HepG2 (cell line): ENCODE measurements around the gene DCP2. TPM values are rescaled to one million over a fixed set of nuclear protein-coding genes. Genes with fewer than 3 reads are reported as not detected.

Experiments
- ATAC-seq: fragments of 200-7000 bp; cut with Tn5 transposase; 3 replicates; pipeline ENCODE4 v1.9.1; 2020; ENCODE audit warnings: mild to moderate bottlenecking, moderate library complexity
- BruUV-seq: library from RNA; stranded (reverse); fragments of 400-500 nt; replicated peaks from 2 replicates; lab custom pipeline; 2021; lab: Mats Ljungman, UMichigan
- CTCF ChIA-PET: fragments of 300-600 bp; formaldehyde crosslinking; extraction: SDS; loops from one replicate; lab custom pipeline; 2021; ENCODE audit warnings: low total read pairs, inconsistent platforms, low intra/inter-chr PET ratio; lab: Yijun Ruan, JAX
- POLR2A ChIA-PET: fragments of 350-600 bp; sonication (Branson Sonifier 250); formaldehyde crosslinking; loops from one replicate; lab custom pipeline; 2020; ENCODE audit warnings: antibody characterized with exemption, inconsistent platforms; lab: Yijun Ruan, JAX
- DNase-seq: peaks from one replicate; pipeline ENCODE4 v3.0.0-alpha.2; 2015; ENCODE audit warnings: low spot score
- FAIRE-seq: peaks from 3 replicates; lab custom pipeline; 2011; peaks lifted over from hg19 to GRCh38; lab: Jason Lieb, UNC
- H2AFZ ChIP-seq: one replicate; pipeline ENCODE4 v1.6.1; 2011; ENCODE audit warnings: low read length, inconsistent platforms
- H3K27ac ChIP-seq: fragments of 300-600 bp; 3 replicates; pipeline ENCODE4 v1.8.0; 2011; ENCODE audit warnings: mixed run types, mild to moderate bottlenecking, mixed read lengths, low read length, inconsistent platforms; ENCODE audit not compliant: insufficient read depth; ENCODE audit errors: extremely low read length
- H3K27me3 ChIP-seq, 2 experiments: fragments of 200-600 bp in 1 of 2; 2 replicates in 1 of 2; 3 replicates in 1 of 2; pipeline versions ENCODE4 v1.6.0 to v1.8.0; 2011; ENCODE audit warnings: low read length in 2 of 2, mild to moderate bottlenecking in 2 of 2, moderate library complexity in 2 of 2, inconsistent platforms in 1 of 2; ENCODE audit not compliant: insufficient read depth in 2 of 2, control insufficient read depth in 1 of 2
- H3K36me3 ChIP-seq, 2 experiments: fragments of 200-600 bp in 1 of 2; replicated peaks in 1 of 2; 2 replicates in 1 of 2; 3 replicates in 1 of 2; pipeline versions ENCODE4 v1.5.1 to v1.8.0; 2011; ENCODE audit warnings: low read length in 2 of 2, inconsistent platforms in 1 of 2; ENCODE audit not compliant: insufficient read depth in 2 of 2, control insufficient read depth in 1 of 2
- H3K4me1 ChIP-seq: 2 replicates; pipeline ENCODE4 v1.5.1; 2012; ENCODE audit warnings: low read length, inconsistent platforms; ENCODE audit not compliant: insufficient read depth
- H3K4me2 ChIP-seq: 2 replicates; pipeline ENCODE4 v1.6.0; 2011; ENCODE audit warnings: low read depth, low read length, inconsistent platforms
- H3K4me3 ChIP-seq, 3 experiments: fragments of 200-600 bp in 1 of 3; sonication (generic), shearing (Covaris generic) in 1 of 3; replicated peaks in 1 of 3; 2 replicates each; pipeline ENCODE4 v1.5.1; 2011 to 2016; ENCODE audit warnings: low read length in 3 of 3, inconsistent platforms in 2 of 3, low read depth in 2 of 3, mild to moderate bottlenecking in 2 of 3, control low read depth in 1 of 3, mixed read lengths in 1 of 3; ENCODE audit not compliant: insufficient read depth in 1 of 3
- H3K79me2 ChIP-seq: one replicate; pipeline ENCODE4 v1.6.1; 2011; ENCODE audit warnings: low read length, inconsistent platforms; ENCODE audit not compliant: insufficient read depth
- H3K9ac ChIP-seq: 2 replicates; pipeline ENCODE4 v1.6.0; 2011; ENCODE audit warnings: mild to moderate bottlenecking, low read depth, low read length, inconsistent platforms; ENCODE audit not compliant: insufficient read depth
- H3K9me3 ChIP-seq: 2 replicates; pipeline ENCODE4 v1.5.1; 2012; ENCODE audit warnings: mild to moderate bottlenecking, low read length
- H4K20me1 ChIP-seq: 2 replicates; pipeline ENCODE4 v1.6.0; 2011; ENCODE audit warnings: inconsistent platforms, mild to moderate bottlenecking, low read length, moderate library complexity; ENCODE audit not compliant: insufficient read depth
- CENPT ChIP-seq: sonication (generic); formaldehyde crosslinking; IDR thresholded peaks from 2 replicates; pipeline ENCODE4 v1.8.0; 2022; ENCODE audit warnings: low read depth, mild to moderate bottlenecking, moderate library complexity, missing genetic modification reagents
- ONECUT2 ChIP-seq: sonication (generic); formaldehyde crosslinking; IDR thresholded peaks from 2 replicates; pipeline ENCODE4 v1.4.0; 2020; ENCODE audit warnings: missing genetic modification reagents
- XBP1 ChIP-seq: sonication (generic); formaldehyde crosslinking; IDR thresholded peaks from 2 replicates; pipeline ENCODE4 v1.5.0; 2020; ENCODE audit warnings: missing genetic modification reagents
- ZMYM3 ChIP-seq: sonication (generic); formaldehyde crosslinking; IDR thresholded peaks from 2 replicates; pipeline ENCODE4 v1.5.1; 2020; ENCODE audit warnings: mild to moderate bottlenecking, missing genetic modification reagents
- ZNF761 ChIP-seq: sonication (generic); formaldehyde crosslinking; conservative IDR thresholded peaks from 2 replicates; pipeline ENCODE4 v1.4.0; 2020; ENCODE audit warnings: mild to moderate bottlenecking, missing genetic modification reagents
- ZNF792 ChIP-seq: IDR thresholded peaks from 2 replicates; pipeline ENCODE4 v1.6.1; 2016
- WGBS: methylation state at CpG from one replicate; pipeline ENCODE4 v1.1.6; 2017; ENCODE audit warnings: low lambda C conversion rate; 5-methylcytosine and 5-hydroxymethylcytosine counted together
- in situ Hi-C: cut with HindIII; loops from 2 replicates; pipeline ENCODE4 v1.10.0; 2017; ENCODE audit warnings: low pct_unique_long_range_greater_than_20kb; ENCODE audit not compliant: extremely low pct_ligation_motif_present
- intact Hi-C: fragments of 100-400 bp; cut with micrococcal nuclease; formaldehyde crosslinking; loops from one replicate; pipeline ENCODE4 v1.10.0; 2022; ENCODE audit not compliant: unreplicated experiment
- polyA plus RNA-seq, 8 experiments: library from polyadenylated mRNA; depleted of rRNA in 3 of 8; stranded (reverse) in 7 of 8; unstranded in 1 of 8; fragments of >200 nt; fragmentation: Illumina TruSeq in 4 of 8; extraction: Trizol in 4 of 8; gene quantifications; 2 replicates each; pipeline versions ENCODE4 v1.2.1 to v1.2.3, GENCODE V29; 2011 to 2016; ENCODE audit warnings: low read depth in 4 of 8, missing spikeins in 1 of 8, mixed read lengths in 1 of 8; ENCODE audit not compliant: insufficient read depth in 1 of 8
- total RNA-seq, 5 experiments: library from RNA; depleted of rRNA; stranded (reverse); fragments of >200 nt; fragmentation: Illumina TruSeq; extraction: Trizol; gene quantifications; 2 replicates each; pipeline ENCODE4 v1.2.3, GENCODE V29; 2016; ENCODE audit warnings: low read depth in 1 of 5
- TF ChIP-seq, protein P1 (sequence below): sonication (generic); formaldehyde crosslinking; IDR thresholded peaks from 2 replicates; pipeline ENCODE4 v1.4.0; 2020; ENCODE audit warnings: missing genetic modification reagents, borderline replicate concordance
- TF ChIP-seq, protein P2 (sequence below): sonication (generic); formaldehyde crosslinking; IDR thresholded peaks from 2 replicates; pipeline ENCODE4 v1.4.0; 2020; ENCODE audit warnings: missing genetic modification reagents, borderline replicate concordance

Gene DCP2
- total and polyA plus RNA-seq, 2 of the 13 experiments (the other 11 are each of a cell fraction or from before 2014, with no cell fraction given) = 16.2 to 63.4 TPM

DNA sequence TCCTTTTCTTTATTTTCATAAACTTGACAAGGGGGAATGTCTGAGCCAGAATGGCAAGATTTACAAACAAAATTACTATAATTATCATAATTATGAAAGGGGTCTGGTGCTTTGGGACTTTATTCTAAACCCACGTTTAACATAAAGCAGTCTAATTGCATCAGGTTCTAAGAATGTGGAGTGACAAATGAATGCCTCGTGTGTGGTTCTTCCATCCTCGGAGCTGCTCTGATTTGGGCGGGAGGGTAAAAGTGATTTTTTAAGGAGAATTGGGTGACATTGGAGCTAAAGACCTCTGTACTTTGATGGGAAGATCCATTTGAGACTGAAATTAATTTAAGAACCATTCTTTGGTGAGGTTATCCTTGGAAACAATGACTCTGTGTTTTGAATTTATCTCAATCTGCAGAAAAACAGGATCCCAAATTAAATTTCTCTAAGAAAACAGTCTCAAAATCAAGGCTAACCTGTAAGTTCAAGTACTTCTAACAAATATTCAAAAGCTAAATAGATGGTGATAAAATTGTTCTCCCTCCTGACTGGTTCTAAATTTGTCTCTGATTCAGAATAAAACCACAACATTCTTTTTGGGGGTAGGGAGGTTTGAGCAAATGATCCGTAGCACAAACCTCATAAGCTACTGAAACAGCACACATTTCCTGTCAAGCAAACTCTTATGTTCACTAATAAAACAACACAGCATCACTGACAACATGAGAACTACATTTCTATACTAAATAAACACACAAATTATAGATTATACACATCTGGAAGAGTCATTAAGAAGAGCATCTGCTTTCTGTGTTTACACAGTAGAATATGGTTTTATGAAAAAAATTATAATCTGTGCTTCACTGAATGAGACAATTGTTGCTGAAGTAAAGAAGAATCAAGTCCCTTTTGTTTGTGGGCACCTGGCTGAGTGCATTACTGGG, 85.5 kb downstream of the DCP2 start:
- in situ Hi-C loops (no loop called here), intact Hi-C loops (no loop called here)
- Histone ChIP-seq H3K9me3 (no peaks in the 10 kb centered on the region), H3K4me2 (no peak overlapping the region), H4K20me1 (no peaks in the 10 kb centered on the region), H3K36me3 (no peaks in the 10 kb centered on the region), H3K4me3 (no peak overlapping the region), H3K9ac (no peak overlapping the region), H3K79me2 (no peaks in the 10 kb centered on the region), H3K4me1 (no peaks in the 10 kb centered on the region), H3K27ac (no peak overlapping the region), H2AFZ (no peak overlapping the region), H3K27me3 (no peaks in the 10 kb centered on the region)
- CTCF ChIA-PET = no interaction called here
- no peak for ATAC-seq
- BruUV-seq = no TSS peak
- TF ChIP-seq, protein P1, sequence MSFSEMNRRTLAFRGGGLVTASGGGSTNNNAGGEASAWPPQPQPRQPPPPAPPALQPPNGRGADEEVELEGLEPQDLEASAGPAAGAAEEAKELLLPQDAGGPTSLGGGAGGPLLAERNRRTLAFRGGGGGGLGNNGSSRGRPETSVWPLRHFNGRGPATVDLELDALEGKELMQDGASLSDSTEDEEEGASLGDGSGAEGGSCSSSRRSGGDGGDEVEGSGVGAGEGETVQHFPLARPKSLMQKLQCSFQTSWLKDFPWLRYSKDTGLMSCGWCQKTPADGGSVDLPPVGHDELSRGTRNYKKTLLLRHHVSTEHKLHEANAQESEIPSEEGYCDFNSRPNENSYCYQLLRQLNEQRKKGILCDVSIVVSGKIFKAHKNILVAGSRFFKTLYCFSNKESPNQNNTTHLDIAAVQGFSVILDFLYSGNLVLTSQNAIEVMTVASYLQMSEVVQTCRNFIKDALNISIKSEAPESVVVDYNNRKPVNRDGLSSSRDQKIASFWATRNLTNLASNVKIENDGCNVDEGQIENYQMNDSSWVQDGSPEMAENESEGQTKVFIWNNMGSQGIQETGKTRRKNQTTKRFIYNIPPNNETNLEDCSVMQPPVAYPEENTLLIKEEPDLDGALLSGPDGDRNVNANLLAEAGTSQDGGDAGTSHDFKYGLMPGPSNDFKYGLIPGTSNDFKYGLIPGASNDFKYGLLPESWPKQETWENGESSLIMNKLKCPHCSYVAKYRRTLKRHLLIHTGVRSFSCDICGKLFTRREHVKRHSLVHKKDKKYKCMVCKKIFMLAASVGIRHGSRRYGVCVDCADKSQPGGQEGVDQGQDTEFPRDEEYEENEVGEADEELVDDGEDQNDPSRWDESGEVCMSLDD (CRISPR knock-in tag) = no peak
- TF ChIP-seq, protein P2, sequence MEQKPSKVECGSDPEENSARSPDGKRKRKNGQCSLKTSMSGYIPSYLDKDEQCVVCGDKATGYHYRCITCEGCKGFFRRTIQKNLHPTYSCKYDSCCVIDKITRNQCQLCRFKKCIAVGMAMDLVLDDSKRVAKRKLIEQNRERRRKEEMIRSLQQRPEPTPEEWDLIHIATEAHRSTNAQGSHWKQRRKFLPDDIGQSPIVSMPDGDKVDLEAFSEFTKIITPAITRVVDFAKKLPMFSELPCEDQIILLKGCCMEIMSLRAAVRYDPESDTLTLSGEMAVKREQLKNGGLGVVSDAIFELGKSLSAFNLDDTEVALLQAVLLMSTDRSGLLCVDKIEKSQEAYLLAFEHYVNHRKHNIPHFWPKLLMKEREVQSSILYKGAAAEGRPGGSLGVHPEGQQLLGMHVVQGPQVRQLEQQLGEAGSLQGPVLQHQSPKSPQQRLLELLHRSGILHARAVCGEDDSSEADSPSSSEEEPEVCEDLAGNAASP = no peak
- no peak for TF ChIP-seq ZNF761 (CRISPR knock-in tag)
- no peak for TF ChIP-seq ZNF792
- TF ChIP-seq CENPT (CRISPR knock-in tag) = no peak
- no peak for TF ChIP-seq ONECUT2 (CRISPR knock-in tag)
- no peak for TF ChIP-seq ZMYM3 (CRISPR knock-in tag)
- TF ChIP-seq XBP1 = no peak
- FAIRE-seq = no peak
- 77% methylated on average over 5 of the region's 5 CpGs for WGBS
- POLR2A ChIA-PET = no interaction called here
- DNase-seq = no peak
